Measurements from ENCODE around the gene SLA2. TPM values are rescaled to one million over a fixed set of nuclear protein-coding genes. Genes with fewer than 3 reads are reported as not detected.
"Not testable (repeated sequence)": the region's sequence is repeated elsewhere in the genome, so short reads cannot be mapped to it uniquely, and the experiment has no call there.

SLA2 gene
- total RNA-seq, 1 experiment from 2014 or later, result not detected

DNA sequence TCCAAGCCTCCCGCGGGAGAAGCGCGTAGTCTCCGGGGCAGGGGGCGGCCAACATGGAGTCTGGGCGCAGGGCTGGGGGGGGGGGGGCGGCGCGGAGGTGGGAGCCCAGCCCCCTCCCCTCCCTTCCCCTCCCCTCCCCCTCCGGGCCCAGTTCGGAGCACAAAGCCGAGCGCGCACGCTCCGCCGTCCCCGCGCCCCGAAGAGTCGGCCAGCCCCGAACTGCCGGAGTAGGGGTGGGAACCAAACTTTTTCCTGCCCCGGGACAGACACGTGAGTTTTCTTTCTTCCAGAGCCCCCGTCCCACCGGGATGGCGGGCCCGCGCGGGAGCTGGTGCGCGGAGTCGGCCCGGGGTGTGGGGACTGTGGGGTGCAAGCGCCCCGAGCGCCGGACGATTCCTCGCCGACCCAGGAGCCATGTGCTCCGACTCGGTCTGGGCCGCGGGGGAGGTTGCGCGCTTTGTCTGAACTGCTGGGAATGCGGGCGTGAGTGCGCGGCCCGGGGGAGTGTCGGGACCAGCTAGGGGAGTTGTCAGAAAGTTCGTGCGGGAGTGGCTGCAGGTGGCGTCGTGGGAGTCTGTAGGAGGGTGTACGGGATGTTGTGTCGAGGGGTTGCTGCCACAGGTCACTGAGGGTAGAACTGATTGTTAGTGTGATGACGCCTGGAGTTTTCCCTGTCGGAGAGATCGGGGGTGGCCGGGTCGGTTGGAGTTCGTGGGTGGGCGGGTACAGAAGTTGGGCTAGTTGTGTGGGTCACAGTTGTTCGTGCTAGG, 71.4 kb downstream of the SLA2 start:
- DNase-seq (ENCODE audit: low spot score), result no peak

DNA sequence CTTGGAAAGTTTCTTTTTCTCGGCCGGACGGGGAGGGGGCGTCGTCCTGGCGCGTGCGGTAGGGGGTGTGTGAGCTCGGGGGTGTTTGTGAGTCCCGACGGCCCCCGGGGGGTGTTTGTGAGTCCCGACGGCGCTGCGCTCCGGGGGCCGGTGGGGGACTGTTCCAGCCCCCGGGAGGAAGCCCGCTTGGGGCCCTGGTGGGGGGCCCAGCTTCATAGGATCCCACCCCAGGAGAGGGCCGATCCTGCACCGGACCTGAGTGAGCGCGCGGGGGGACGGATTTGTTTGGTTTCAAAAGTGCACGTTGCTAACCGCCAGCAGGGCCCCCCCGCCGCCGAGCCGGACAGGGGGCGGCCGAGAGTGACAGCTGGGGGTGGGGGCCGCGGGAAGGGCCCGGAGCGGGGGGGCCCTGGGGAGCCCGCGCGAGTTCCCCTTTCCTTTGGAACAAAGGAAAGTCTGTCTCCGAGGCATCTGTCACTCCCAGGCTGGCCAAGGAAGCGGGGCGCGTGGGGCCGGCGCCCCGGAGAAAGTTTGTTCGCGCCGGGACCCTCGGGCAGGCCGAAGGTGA, 72.1 kb downstream of the SLA2 start:
- DNase-seq (ENCODE audit: low spot score), result no peak

GRCh38 chr20:36573103-36573797, 72.7 kb downstream of the SLA2 start, which contains the start of gene TGIF2:
TSS of gene TGIF2 (plus strand) at chr20:36573597. CDS start at chr20:36578775, 5,178 bp downstream.
- DNase-seq (ENCODE audit: low spot score), result peak; percentile 74

- DNase-seq (ENCODE audit: low spot score), result no peak
Measured at GRCh38 chr20:36572701-36573102, 73.3 kb downstream of the SLA2 start.

GRCh38 chr20:36571564-36572504, 74.2 kb downstream of the SLA2 start:
- DNase-seq (ENCODE audit: low spot score), result no peak

- DNase-seq (ENCODE audit: low spot score), result peak; percentile 52
Measured at GRCh38 chr20:36569847-36570429, 76.1 kb downstream of the SLA2 start.

GRCh38 chr20:36565520-36565919, 80.5 kb downstream of the SLA2 start:
- DNase-seq (ENCODE audit: low spot score), result no peak

DNA sequence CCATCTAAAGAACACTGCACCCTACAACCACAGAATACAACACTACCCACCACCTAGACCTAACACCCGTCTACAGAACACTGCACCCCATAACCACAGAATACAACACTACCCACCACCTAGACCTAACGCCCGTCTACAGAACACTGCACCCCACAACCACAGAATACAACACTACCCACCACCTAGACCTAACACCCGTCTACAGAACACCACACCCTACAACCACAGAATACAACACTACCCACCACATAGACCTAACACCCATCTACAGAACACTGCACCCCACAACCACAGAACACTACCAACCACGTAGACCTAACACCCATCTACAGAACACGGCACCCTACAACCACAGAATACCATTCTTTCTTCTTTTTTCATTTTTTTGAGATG, 81.3 kb downstream of the SLA2 start:
- not testable (repeated sequence) for DNase-seq (ENCODE audit: low spot score)

- not testable (repeated sequence) for DNase-seq (ENCODE audit: low spot score)
Measured at GRCh38 chr20:36564078-36564725, 81.8 kb downstream of the SLA2 start.

DNA sequence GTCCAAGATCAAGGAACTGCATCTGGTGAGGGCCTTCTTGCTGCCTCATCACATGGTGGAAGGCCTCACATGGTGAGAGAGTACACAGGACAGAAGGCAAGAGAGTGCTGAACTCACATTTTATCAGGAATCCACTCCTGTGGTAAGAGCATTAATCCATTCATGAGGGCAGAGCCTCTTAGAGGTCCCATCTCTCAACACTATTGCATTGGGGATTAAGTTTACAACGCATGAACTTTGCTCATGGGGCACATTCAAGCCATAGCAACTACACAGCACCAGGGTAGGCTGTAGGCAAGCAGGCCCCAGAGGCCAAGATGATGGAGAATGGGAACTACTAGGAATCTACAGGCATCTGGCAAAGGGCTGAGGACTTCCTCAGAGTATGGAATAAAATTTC, 82.6 kb downstream of the SLA2 start:
- DNase-seq (ENCODE audit: low spot score), result no peak

DNA sequence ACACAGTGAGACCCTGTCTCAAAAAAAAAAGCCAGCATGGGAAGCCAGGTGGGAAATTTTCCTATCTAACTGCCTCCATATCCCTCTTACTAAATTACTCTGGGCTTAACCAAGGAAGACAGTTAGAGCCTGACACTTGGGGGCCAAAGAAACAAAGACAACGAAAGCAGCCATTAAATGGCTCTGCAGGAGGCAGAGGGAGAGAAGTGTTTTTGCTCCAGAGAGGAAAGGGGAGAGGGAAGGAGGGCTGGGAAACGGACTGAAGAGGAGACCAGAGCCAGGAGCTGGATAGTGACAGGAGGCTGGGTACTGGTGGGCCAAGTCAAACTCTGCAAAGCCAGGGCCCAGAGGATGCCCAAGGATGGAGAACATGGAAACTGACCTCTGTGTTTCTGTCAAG, 83.3 kb downstream of the SLA2 start:
- DNase-seq (ENCODE audit: low spot score), result no peak

Other genes starting within 250 kb of the SLA2 start
- not detected in 2 replicates for gene MYL9, start 104.7 kb downstream of the SLA2 start, total RNA-seq (2014; rRNA removed; shearing (Covaris generic))
- 6.6 and 9.0 TPM in 2 replicates for gene TGIF2, start 72.6 kb downstream of the SLA2 start, total RNA-seq (2014; rRNA removed; shearing (Covaris generic))
- 215 and 237 TPM in 2 replicates for gene RAB5IF, start 40.4 kb downstream of the SLA2 start, total RNA-seq (2014; rRNA removed; shearing (Covaris generic))
- 23.6 and 24.1 TPM in 2 replicates for gene NDRG3, start 99.9 kb upstream of the SLA2 start, total RNA-seq (2014; rRNA removed; shearing (Covaris generic))
- gene DSN1, start 127.6 kb upstream of the SLA2 start, total RNA-seq (2014; rRNA removed; shearing (Covaris generic)), result 44.3 and 47.9 TPM in 2 replicates
- gene TLDC2, start 229.9 kb upstream of the SLA2 start, total RNA-seq (2014; rRNA removed; shearing (Covaris generic)), result not detected in 2 replicates